MM.1S (cell line): ENCODE data around the gene PGS1.

Source experiments
- CTCF ChIP-seq: fragments of 300-600 bp; sonication (generic); IDR thresholded peaks from 2 replicates; pipeline ENCODE4 v1.5.1; 2016; ENCODE audit warnings: antibody characterized with exemption, low read length, mixed read lengths
- EZH2 ChIP-seq: fragments of 300-600 bp; sonication (generic); optimal IDR thresholded peaks from 2 replicates; pipeline ENCODE3; 2017; ENCODE audit warnings: low read depth, mild to moderate bottlenecking, antibody characterized with exemption, low read length, mixed read lengths
- EZH2phosphoT487 ChIP-seq: fragments of 300-600 bp; sonication (generic); IDR thresholded peaks from 2 replicates; pipeline ENCODE4 v1.6.1; 2018; ENCODE audit warnings: antibody characterized with exemption, low read length

GRCh38 chr17:78411241-78411857 is 32.9 kb downstream of the PGS1 start:
- no peak for TF ChIP-seq CTCF
- TF ChIP-seq EZH2 = no peak
- TF ChIP-seq EZH2phosphoT487 = no peak
